ENCODE measurements around the gene SLC28A3. TPM values are rescaled to one million over a fixed set of nuclear protein-coding genes. Genes with fewer than 3 reads are reported as not detected.

SLC28A3 gene
- total and polyA plus RNA-seq, 2 donors (not counting 3 experiments of a cell fraction or from before 2014, with no cell fraction given): not detected

DNA sequence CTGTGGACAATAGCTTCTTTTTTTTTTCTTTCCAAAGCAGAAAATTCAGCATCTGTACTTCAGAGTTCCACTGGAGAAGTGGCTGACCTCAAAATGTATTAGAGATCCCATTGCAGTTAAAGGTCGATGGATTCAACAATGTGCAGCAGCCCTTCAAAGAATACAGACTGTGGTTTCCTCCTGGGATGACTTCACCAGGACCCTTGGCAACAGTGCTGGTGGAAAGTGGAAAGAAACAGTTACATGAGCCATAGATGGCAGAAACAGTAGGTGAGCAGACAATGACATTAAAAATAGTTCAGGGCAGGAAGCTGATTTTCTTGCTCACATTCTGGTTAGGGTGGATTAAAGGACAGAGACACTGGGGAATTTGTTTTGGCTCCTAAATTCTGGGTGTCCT is 62.4 kb downstream of the SLC28A3 start:
- FAIRE-seq (no peak), DNase-seq (ENCODE audit: low read depth, low spot score) (no peak)
- no peaks in the 10 kb centered on the region for H3K36me3 ChIP-seq (ENCODE audit: control insufficient read depth in 2 of 2, extremely low read depth in 1 of 2, insufficient read depth in 2 of 2, low read length in 2 of 2)
- no peak overlapping the region for H3K4me2 ChIP-seq (ENCODE audit: insufficient read depth, low read length)
- peaks cover 2 to 4% of the 10 kb centered on the region in 2 experiments for H3K27me3 ChIP-seq (ENCODE audit: control insufficient read depth in 2 of 2, insufficient read depth in 2 of 2, low read length in 2 of 2)
- H3K9me3 ChIP-seq (replicated peaks; ENCODE audit: control insufficient read depth, insufficient read depth, low read length): no peaks in the 10 kb centered on the region
- no peak for TF ChIP-seq FOS (IDR thresholded peaks at IDR 0.05; ENCODE audit: borderline replicate concordance, insufficient read depth, low read length)
- TF ChIP-seq POLR2AphosphoS5 (IDR thresholded peaks at IDR 0.05; ENCODE audit: insufficient read depth, low read depth, low read length): no peak
- TF ChIP-seq CTCF (IDR thresholded peaks at IDR 0.05; ENCODE audit: extremely low read depth in 1 of 2, insufficient read depth in 1 of 2, low read depth in 1 of 2, low read length in 2 of 2): no peak
- H3K9ac ChIP-seq (replicated peaks; ENCODE audit: extremely low read depth, insufficient read depth, low read length): no peak overlapping the region
- dilution Hi-C loops (cut with MboI; ENCODE audit: extremely low pct_ligation_motif_present, low sequenced_read_pairs) (no loop called here), intact Hi-C loops (cut with micrococcal nuclease) (no loop called here)
- H4K20me1 ChIP-seq (replicated peaks; ENCODE audit: control insufficient read depth, extremely low read depth, insufficient read depth, low read length): no peaks in the 10 kb centered on the region
- H3K4me1 ChIP-seq (ENCODE audit: control insufficient read depth, extremely low read depth, insufficient read depth, low read length): no peaks in the 10 kb centered on the region
- H3K79me2 ChIP-seq (ENCODE audit: control insufficient read depth, insufficient read depth, low read length): no peaks in the 10 kb centered on the region
- no peaks in the 10 kb centered on the region for H3K9me1 ChIP-seq (replicated peaks; ENCODE audit: control insufficient read depth, extremely low read depth, insufficient read depth, low read length)
- no peak overlapping the region for H3K27ac ChIP-seq (ENCODE audit: insufficient read depth, low read depth, low read length)
- H3K4me3 ChIP-seq (replicated peaks in 1 of 3; ENCODE audit: insufficient read depth in 1 of 3, low read depth in 1 of 3, low read length in 3 of 3): no peak overlapping the region
- CTCF ChIA-PET: interaction anchor here (1.2 to 1.8 kb wide), 3 partner anchors 9 to 37 kb away, joined by 3 to 4 read pairs (median 3); no protein-coding TSS in a partner anchor
- BruUV-seq (replicated peaks): no TSS peak
- no peak overlapping the region for H2AFZ ChIP-seq (ENCODE audit: low read depth, low read length)
- POLR2A ChIA-PET: no interaction called here

DNA sequence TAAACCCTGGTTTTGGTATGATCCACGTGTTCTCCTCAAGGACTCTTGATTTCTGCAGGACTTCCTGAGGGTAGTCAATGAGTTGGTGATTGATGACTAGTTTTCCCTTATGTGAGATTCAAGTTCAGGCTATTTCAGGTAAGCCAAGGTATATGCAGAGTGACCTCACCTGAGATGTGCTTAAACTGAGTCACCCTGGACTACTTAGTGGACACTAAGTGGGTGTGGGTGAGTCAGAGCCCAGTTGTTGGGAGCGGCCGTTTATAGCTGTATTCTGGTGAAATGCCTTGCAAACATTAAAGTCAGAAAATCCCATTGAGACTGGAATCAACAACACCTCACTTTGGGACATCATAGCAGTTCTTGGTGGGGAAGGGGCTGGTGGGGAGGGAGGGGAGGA is 62.9 kb downstream of the SLC28A3 start:
- H3K4me3 ChIP-seq (replicated peaks in 1 of 3; ENCODE audit: insufficient read depth in 1 of 3, low read depth in 1 of 3, low read length in 3 of 3): no peak overlapping the region
- no peak overlapping the region for H3K27ac ChIP-seq (ENCODE audit: insufficient read depth, low read depth, low read length)
- intact Hi-C loops (cut with micrococcal nuclease) (no loop called here), dilution Hi-C loops (cut with MboI; ENCODE audit: extremely low pct_ligation_motif_present, low sequenced_read_pairs) (no loop called here)
- H3K9me3 ChIP-seq (replicated peaks; ENCODE audit: control insufficient read depth, insufficient read depth, low read length): no peaks in the 10 kb centered on the region
- H3K9ac ChIP-seq (replicated peaks; ENCODE audit: extremely low read depth, insufficient read depth, low read length): no peak overlapping the region
- no TSS peak for BruUV-seq (replicated peaks)
- no peaks in the 10 kb centered on the region for H3K4me1 ChIP-seq (ENCODE audit: control insufficient read depth, extremely low read depth, insufficient read depth, low read length)
- H2AFZ ChIP-seq (ENCODE audit: low read depth, low read length): no peak overlapping the region
- no peaks in the 10 kb centered on the region for H4K20me1 ChIP-seq (replicated peaks; ENCODE audit: control insufficient read depth, extremely low read depth, insufficient read depth, low read length)
- no peak for TF ChIP-seq GATA2 (IDR thresholded peaks at IDR 0.05; ENCODE audit: insufficient read depth, insufficient read length, low read depth, low read length)
- FAIRE-seq (no peak), DNase-seq (ENCODE audit: low read depth, low spot score) (no peak)
- POLR2A ChIA-PET: no interaction called here
- CTCF ChIA-PET: interaction anchor here (1.2 to 1.8 kb wide), 2 partner anchors 9 to 12 kb away, joined by 3 to 4 read pairs; no protein-coding TSS in a partner anchor
- H3K9me1 ChIP-seq (replicated peaks; ENCODE audit: control insufficient read depth, extremely low read depth, insufficient read depth, low read length): no peaks in the 10 kb centered on the region
- no peaks in the 10 kb centered on the region for H3K36me3 ChIP-seq (ENCODE audit: control insufficient read depth in 2 of 2, extremely low read depth in 1 of 2, insufficient read depth in 2 of 2, low read length in 2 of 2)
- H3K27me3 ChIP-seq (ENCODE audit: control insufficient read depth in 2 of 2, insufficient read depth in 2 of 2, low read length in 2 of 2): peaks cover 4 to 7% of the 10 kb centered on the region in 2 experiments
- no peak overlapping the region for H3K4me2 ChIP-seq (ENCODE audit: insufficient read depth, low read length)
- H3K79me2 ChIP-seq (ENCODE audit: control insufficient read depth, insufficient read depth, low read length): no peaks in the 10 kb centered on the region
